Spleen (tissue), 13 donors: ENCODE measurements around the gene OR51B4. TPM values are rescaled to one million over a fixed set of nuclear protein-coding genes. Genes with fewer than 3 reads are reported as not detected.

Experiments used
- DNase-seq: peaks from one replicate; pipeline ENCODE4 v3.0.0-alpha.2; 2020
- H3K27ac ChIP-seq, 8 donors: fragments of 200-600 bp; sonication (generic) in 7 of 8; 1 replicate in 4 of 8; 2 replicates in 4 of 8; pipeline versions ENCODE4 v1.5.0 to v1.8.0; 2016 to 2021; ENCODE audit warnings: inconsistent platforms in 4 of 8, mild to moderate bottlenecking in 4 of 8, moderate library complexity in 1 of 8
- H3K27me3 ChIP-seq, 7 donors: fragments of 200-600 bp; sonication (generic) in 6 of 7; replicated peaks in 1 of 7; 1 replicate in 4 of 7; 2 replicates in 3 of 7; pipeline versions ENCODE4 v1.5.0 to v1.8.0; 2016 to 2021; ENCODE audit warnings: inconsistent platforms in 3 of 7, mild to moderate bottlenecking in 1 of 7
- H3K36me3 ChIP-seq, 6 donors: fragments of 200-600 bp; sonication (generic) in 5 of 6; 1 replicate in 4 of 6; 2 replicates in 2 of 6; pipeline versions ENCODE4 v1.5.0 to v1.8.0; 2016 to 2021; ENCODE audit warnings: inconsistent platforms in 2 of 6
- H3K4me1 ChIP-seq, 6 donors: fragments of 200-600 bp; sonication (generic) in 5 of 6; 1 replicate in 3 of 6; 2 replicates in 3 of 6; pipeline versions ENCODE4 v1.5.0 to v1.8.0; 2016 to 2021; ENCODE audit warnings: inconsistent platforms in 3 of 6
- H3K4me3 ChIP-seq, 8 donors: fragments of 200-600 bp; sonication (generic) in 7 of 8; 1 replicate in 4 of 8; 2 replicates in 4 of 8; pipeline versions ENCODE4 v1.5.0 to v1.8.0; 2016 to 2021; ENCODE audit warnings: inconsistent platforms in 4 of 8, mild to moderate bottlenecking in 4 of 8, moderate library complexity in 2 of 8
- H3K9me3 ChIP-seq, 8 donors: fragments of 200-600 bp; sonication (generic) in 7 of 8; 1 replicate in 4 of 8; 2 replicates in 4 of 8; pipeline versions ENCODE4 v1.5.0 to v1.8.0; 2016 to 2021; ENCODE audit warnings: inconsistent platforms in 4 of 8
- POLR2A ChIP-seq, 3 donors: fragments of 450-650 bp; IDR thresholded peaks; one replicate each; pipeline ENCODE4 v1.5.1; 2017; ENCODE audit warnings: antibody characterized with exemption in 3 of 3, mild to moderate bottlenecking in 1 of 3
- POLR2AphosphoS5 ChIP-seq, 3 donors: sonication (generic); formaldehyde crosslinking; IDR thresholded peaks; one replicate each; pipeline ENCODE4 v1.5.1; 2017; ENCODE audit warnings: antibody characterized with exemption in 3 of 3
- WGBS, 5 donors: extraction: QIAGEN DNeasy Blood & Tissue Kit in 3 of 5; methylation state at CpG; one replicate each; pipeline versions ENCODE4 v1.1.5 to v1.1.7; 2013 to 2018; 5-methylcytosine and 5-hydroxymethylcytosine counted together
- intact Hi-C: fragments of 100-400 bp; cut with DNase I; formaldehyde crosslinking; loops from one replicate; pipeline ENCODE4 v1.15.0; 2023; ENCODE audit warnings: low total_unique reads
- long read RNA-seq, 2 donors: transcript quantifications; one replicate each; lab custom pipeline, GENCODE V29; 2026
- polyA plus RNA-seq, 3 donors: library from polyadenylated mRNA; stranded (reverse); fragments of 200-250 nt; gene quantifications; one replicate each; pipeline ENCODE4 v1.2.1, GENCODE V29; 2013
- total RNA-seq, 7 donors: library from RNA; depleted of rRNA in 3 of 7; stranded (reverse); fragments of >200 nt in 3 of 7; fragmentation: NEBNext Ultra II Directional in 4 of 7; extraction: Animal tissue kit (Norgen Biotek cat#: 25700) in 4 of 7; gene quantifications; one replicate each; pipeline versions ENCODE4 v1.1.0 to v1.2.1, GENCODE V29; 2016 to 2021
- TF ChIP-seq, protein P1 (sequence below), 11 experiments: fragments of 200-600 bp in 7 of 11; fragments of 450-650 bp in 4 of 11; sonication (generic) in 4 of 11; IDR thresholded peaks in 8 of 11; conservative IDR thresholded peaks in 3 of 11; 1 replicate in 7 of 11; 2 replicates in 4 of 11; pipeline versions ENCODE4 v1.4.0 to v1.8.0; 2016 to 2021; ENCODE audit warnings: antibody characterized with exemption in 11 of 11, inconsistent platforms in 4 of 11, mild to moderate bottlenecking in 1 of 11
- donor health status: healthy with polysubstance abuse.
- donor health status: DM: no; HTN: no; CAD: no; lungs with moderate emphysema.
- donor health status: DM: no; HTN: no; CAD: no.
- donor health status: Bipolar disorder and iron deficiency.
- donor health status: healthy.
- donor health status: DM: no; HTN: no; CAD: no.
- donor health status: DM: yes; HTN: yes; CAD: no.

Gene OR51B4, protein sequence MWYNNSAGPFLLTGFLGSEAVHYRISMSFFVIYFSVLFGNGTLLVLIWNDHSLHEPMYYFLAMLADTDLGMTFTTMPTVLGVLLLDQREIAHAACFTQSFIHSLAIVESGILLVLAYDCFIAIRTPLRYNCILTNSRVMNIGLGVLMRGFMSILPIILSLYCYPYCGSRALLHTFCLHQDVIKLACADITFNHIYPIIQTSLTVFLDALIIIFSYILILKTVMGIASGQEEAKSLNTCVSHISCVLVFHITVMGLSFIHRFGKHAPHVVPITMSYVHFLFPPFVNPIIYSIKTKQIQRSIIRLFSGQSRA
- total RNA-seq (not detected), polyA plus RNA-seq (not detected)
- long read RNA-seq, donor 1: 0 reads
- long read RNA-seq, donor 2: 0 reads

GRCh38 chr11:5301846-5302245 is at the start of gene OR51B4:
OR51B4 (minus strand) TSS chr11:5301946; CDS start chr11:5301946, 0 bp downstream.
- TF ChIP-seq POLR2AphosphoS5 (IDR thresholded peaks at IDR 0.05): no peak
- TF ChIP-seq, protein P1, sequence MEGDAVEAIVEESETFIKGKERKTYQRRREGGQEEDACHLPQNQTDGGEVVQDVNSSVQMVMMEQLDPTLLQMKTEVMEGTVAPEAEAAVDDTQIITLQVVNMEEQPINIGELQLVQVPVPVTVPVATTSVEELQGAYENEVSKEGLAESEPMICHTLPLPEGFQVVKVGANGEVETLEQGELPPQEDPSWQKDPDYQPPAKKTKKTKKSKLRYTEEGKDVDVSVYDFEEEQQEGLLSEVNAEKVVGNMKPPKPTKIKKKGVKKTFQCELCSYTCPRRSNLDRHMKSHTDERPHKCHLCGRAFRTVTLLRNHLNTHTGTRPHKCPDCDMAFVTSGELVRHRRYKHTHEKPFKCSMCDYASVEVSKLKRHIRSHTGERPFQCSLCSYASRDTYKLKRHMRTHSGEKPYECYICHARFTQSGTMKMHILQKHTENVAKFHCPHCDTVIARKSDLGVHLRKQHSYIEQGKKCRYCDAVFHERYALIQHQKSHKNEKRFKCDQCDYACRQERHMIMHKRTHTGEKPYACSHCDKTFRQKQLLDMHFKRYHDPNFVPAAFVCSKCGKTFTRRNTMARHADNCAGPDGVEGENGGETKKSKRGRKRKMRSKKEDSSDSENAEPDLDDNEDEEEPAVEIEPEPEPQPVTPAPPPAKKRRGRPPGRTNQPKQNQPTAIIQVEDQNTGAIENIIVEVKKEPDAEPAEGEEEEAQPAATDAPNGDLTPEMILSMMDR (IDR thresholded peaks at IDR 0.05 in 8 of 11, conservative IDR thresholded peaks at IDR 0.05 in 3 of 11): no peak
- TF ChIP-seq POLR2A (IDR thresholded peaks at IDR 0.05): no peak
- Histone ChIP-seq H3K4me1 (no peaks in the 10 kb centered on the region), H3K27me3 (no peaks in the 10 kb centered on the region), H3K9me3 (no peaks in the 10 kb centered on the region), H3K4me3 (no peak within 1 kb of the TSS), H3K36me3 (no peaks in the 10 kb centered on the region), H3K27ac (no peak within 1 kb of the TSS)
- intact Hi-C loops: no loop called here
- no peak for DNase-seq
- 79 to 95% (median 90%) methylated on average over 2 of the region's 2 CpGs for WGBS, 5 donors

GRCh38 chr11:5351208-5351607 is 49.5 kb upstream of the OR51B4 start, which contains the start of gene OR51B6:
OR51B6 (plus strand) TSS chr11:5351508; CDS start chr11:5351508, 0 bp downstream.
- H3K27me3 ChIP-seq: no peaks in the 10 kb centered on the region
- no peaks in the 10 kb centered on the region for H3K4me1 ChIP-seq
- no peak for DNase-seq
- no peaks in the 10 kb centered on the region for H3K36me3 ChIP-seq
- TF ChIP-seq POLR2A (IDR thresholded peaks at IDR 0.05) (no peak), POLR2AphosphoS5 (IDR thresholded peaks at IDR 0.05) (no peak)
- TF ChIP-seq, protein P1 (IDR thresholded peaks at IDR 0.05 in 8 of 11, conservative IDR thresholded peaks at IDR 0.05 in 3 of 11): no peak
- WGBS, 5 donors: 47 to 67% (median 54%) methylated on average over 1 of the region's 1 CpG
- H3K27ac ChIP-seq: no peak within 1 kb of the TSS
- H3K4me3 ChIP-seq: no peak within 1 kb of the TSS
- no peaks in the 10 kb centered on the region for H3K9me3 ChIP-seq
- intact Hi-C loops: no loop called here

DNA sequence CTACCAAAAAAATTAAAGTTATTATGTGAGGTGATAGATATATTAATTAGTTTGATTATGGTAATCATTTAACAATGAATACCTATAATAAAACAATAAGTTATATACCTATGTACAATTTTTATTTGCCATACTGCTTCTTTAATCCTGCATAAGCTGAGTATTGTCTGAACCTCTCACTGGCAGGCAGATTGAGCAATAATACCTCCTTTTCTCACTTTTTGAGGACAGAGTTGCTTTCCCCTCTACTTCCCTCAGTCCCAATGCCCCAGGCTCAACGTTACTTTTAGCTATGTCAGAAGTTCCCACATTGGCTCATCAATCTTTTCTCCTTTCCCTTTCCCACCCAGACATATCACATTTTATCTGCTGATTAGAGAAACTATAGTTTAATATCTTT is 47.8 kb upstream of the OR51B4 start:
- no peaks in the 10 kb centered on the region for H3K4me1 ChIP-seq
- H3K36me3 ChIP-seq: no peaks in the 10 kb centered on the region
- H3K27ac ChIP-seq: no peak overlapping the region
- no peak for DNase-seq
- no peak overlapping the region for H3K4me3 ChIP-seq
- no peaks in the 10 kb centered on the region for H3K27me3 ChIP-seq
- 35 to 51% (median 42%) methylated on average over 1 of the region's 1 CpG for WGBS, 5 donors
- intact Hi-C loops: no loop called here
- H3K9me3 ChIP-seq: no peaks in the 10 kb centered on the region
- TF ChIP-seq POLR2AphosphoS5 (IDR thresholded peaks at IDR 0.05) (no peak), POLR2A (IDR thresholded peaks at IDR 0.05) (no peak)
- TF ChIP-seq, protein P1 (IDR thresholded peaks at IDR 0.05 in 8 of 11, conservative IDR thresholded peaks at IDR 0.05 in 3 of 11): no peak

GRCh38 chr11:5348551-5349194 is 46.9 kb upstream of the OR51B4 start:
- no peak for TF ChIP-seq POLR2A (IDR thresholded peaks at IDR 0.05)
- no peak for TF ChIP-seq POLR2AphosphoS5 (IDR thresholded peaks at IDR 0.05)
- TF ChIP-seq, protein P1 (IDR thresholded peaks at IDR 0.05 in 8 of 11, conservative IDR thresholded peaks at IDR 0.05 in 3 of 11): no peak
- no peaks in the 10 kb centered on the region for H3K9me3 ChIP-seq
- intact Hi-C loops: no loop called here
- DNase-seq: no peak
- no peak overlapping the region for H3K27ac ChIP-seq
- no peaks in the 10 kb centered on the region for H3K4me1 ChIP-seq
- no peaks in the 10 kb centered on the region for H3K27me3 ChIP-seq
- WGBS, 5 donors: 51 to 67% (median 56%) methylated on average over 3 of the region's 3 CpGs
- H3K4me3 ChIP-seq: no peak overlapping the region
- no peaks in the 10 kb centered on the region for H3K36me3 ChIP-seq
